Measurements from ENCODE around the gene APMAP.

GRCh38 chr20:24959591-24960301 lies 32.8 kb downstream of the APMAP start:
- TF ChIP-seq FOXM1 (IDR thresholded peaks at IDR 0.05; ENCODE audit: low read depth): no peak
- TF ChIP-seq FOXJ3 (CRISPR knock-in tag; IDR thresholded peaks at IDR 0.05): no peak
- no peak for TF ChIP-seq EP300 (IDR thresholded peaks at IDR 0.05; ENCODE audit: borderline replicate concordance in 1 of 2, low read depth in 1 of 2, low read length in 1 of 2)
- TF ChIP-seq CTCF (IDR thresholded peaks at IDR 0.05): no peak
- TF ChIP-seq RAD21 (IDR thresholded peaks at IDR 0.05; ENCODE audit: low read length): no peak
- TF ChIP-seq RCOR1 (IDR thresholded peaks at IDR 0.05; ENCODE audit: low read length): no peak
- no peak for TF ChIP-seq POLR2AphosphoS5 (IDR thresholded peaks at IDR 0.05; ENCODE audit: low read depth, low read length)
- TF ChIP-seq TCF12 (IDR thresholded peaks at IDR 0.05): no peak
- no peak for TF ChIP-seq REST (IDR thresholded peaks at IDR 0.05; ENCODE audit: low read depth, low read length)
- no peak for TF ChIP-seq RFX5 (IDR thresholded peaks at IDR 0.05; ENCODE audit: low read length)
- no peak for TF ChIP-seq SMC3 (IDR thresholded peaks at IDR 0.05; ENCODE audit: low read depth, low read length)
- TF ChIP-seq NRF1 (IDR thresholded peaks at IDR 0.05; ENCODE audit: low read depth, low read length): no peak
- TF ChIP-seq MEF2A (IDR thresholded peaks at IDR 0.05; ENCODE audit: borderline replicate concordance, low read depth): no peak
